Common myeloid progenitor, CD34-positive (primary cell): ENCODE measurements around the gene BLOC1S1. TPM values are rescaled to one million over a fixed set of nuclear protein-coding genes. Genes with fewer than 3 reads are reported as not detected.

Experiments used
- CTCF ChIA-PET: fragments of 350-600 bp; sonication (Branson Sonifier 250); formaldehyde crosslinking; loops from one replicate; lab custom pipeline; 2021; ENCODE audit warnings: antibody characterized with exemption; lab: Charles Lee
- POLR2A ChIA-PET: fragments of 350-600 bp; sonication (Branson Sonifier 250); formaldehyde crosslinking; loops from one replicate; lab custom pipeline; 2021; ENCODE audit warnings: antibody characterized with exemption; lab: Charles Lee
- DNase-seq, 3 donors: peaks; one replicate each; pipeline versions ENCODE4 v3.0.0 to v3.0.0-alpha.2; 2013
- H3K27ac ChIP-seq, 2 experiments: 1 replicate in 1 of 2; 2 replicates in 1 of 2; pipeline ENCODE4 v1.7.0; 2013; ENCODE audit warnings: inconsistent platforms in 2 of 2, low read length in 2 of 2, mild to moderate bottlenecking in 2 of 2, low read depth in 1 of 2, moderate library complexity in 1 of 2; ENCODE audit not compliant: severe bottlenecking in 2 of 2, insufficient read depth in 1 of 2, poor library complexity in 1 of 2
- H3K27me3 ChIP-seq, 5 experiments: replicated peaks in 2 of 5; 1 replicate in 3 of 5; 2 replicates in 2 of 5; pipeline versions ENCODE4 v1.6.1 to v1.7.0; 2013; ENCODE audit warnings: low read length in 4 of 5, mild to moderate bottlenecking in 2 of 5, moderate library complexity in 2 of 5, inconsistent platforms in 1 of 5; ENCODE audit not compliant: insufficient read depth in 5 of 5, control insufficient read depth in 4 of 5
- H3K36me3 ChIP-seq, 4 experiments: 1 replicate in 2 of 4; 2 replicates in 2 of 4; pipeline versions ENCODE4 v1.6.1 to v1.7.0; 2013; ENCODE audit warnings: low read length in 3 of 4, control low read depth in 1 of 4, mild to moderate bottlenecking in 1 of 4; ENCODE audit not compliant: control insufficient read depth in 4 of 4, insufficient read depth in 4 of 4
- H3K4me1 ChIP-seq, 4 experiments: 1 replicate in 3 of 4; 2 replicates in 1 of 4; pipeline versions ENCODE4 v1.6.1 to v1.7.1; 2013; ENCODE audit warnings: low read length in 3 of 4, mild to moderate bottlenecking in 3 of 4, control low read depth in 1 of 4, inconsistent platforms in 1 of 4, moderate library complexity in 1 of 4; ENCODE audit not compliant: control insufficient read depth in 4 of 4, insufficient read depth in 4 of 4; ENCODE audit errors: control extremely low read depth in 1 of 4
- H3K4me3 ChIP-seq, 7 experiments: 1 replicate in 4 of 7; 2 replicates in 3 of 7; pipeline versions ENCODE4 v1.5.1 to v1.7.0; 2013; ENCODE audit warnings: mild to moderate bottlenecking in 7 of 7, low read length in 6 of 7, moderate library complexity in 6 of 7, inconsistent platforms in 2 of 7, low read depth in 2 of 7, control low read depth in 1 of 7; ENCODE audit not compliant: insufficient read depth in 4 of 7, control insufficient read depth in 1 of 7; ENCODE audit errors: extremely low read depth in 1 of 7
- H3K9me3 ChIP-seq, 5 experiments: 1 replicate in 4 of 5; 2 replicates in 1 of 5; pipeline versions ENCODE4 v1.6.1 to v1.7.1; 2013; ENCODE audit warnings: low read length in 4 of 5, mild to moderate bottlenecking in 2 of 5, inconsistent platforms in 1 of 5, low read depth in 1 of 5, moderate library complexity in 1 of 5; ENCODE audit not compliant: control insufficient read depth in 4 of 5, insufficient read depth in 2 of 5; ENCODE audit errors: control extremely low read depth in 1 of 5
- WGBS: methylation state at CpG from one replicate; pipeline ENCODE4 v1.1.5; 2013; ENCODE audit not compliant: insufficient coverage; 5-methylcytosine and 5-hydroxymethylcytosine counted together
- polyA plus RNA-seq: library from polyadenylated mRNA; unstranded; fragments of 120-200 nt; gene quantifications from one replicate; pipeline ENCODE4 v1.2.1, GENCODE V29; 2013

Gene BLOC1S1
- polyA plus RNA-seq: 53.3 TPM

- no peaks in the 10 kb centered on the region for H3K9me3 ChIP-seq
- H3K27ac ChIP-seq: peak within 1 kb of the TSS; percentile 87 to 89
- DNase-seq: peak; percentile 88 to 93 (median 91)
- H3K27me3 ChIP-seq: peaks cover 0 to 2% (median 0%) of the 10 kb centered on the region in 5 experiments
- POLR2A ChIA-PET: interaction anchor here (0.8 to 1.0 kb wide), 2 partner anchors 13 to 474 kb away, joined by 3 to 4 read pairs; partner anchors contain the start of genes CD63 and SMARCC2
- peaks cover 0 to 16% (median 12%) of the 10 kb centered on the region in 4 experiments for H3K36me3 ChIP-seq
- H3K4me1 ChIP-seq: peaks cover 3 to 27% (median 19%) of the 10 kb centered on the region in 4 experiments
- WGBS: 0% methylated on average over 38 of the region's 42 CpGs
- peak within 1 kb of the TSS; percentile 83 to 98 (median 92) for H3K4me3 ChIP-seq
- CTCF ChIA-PET: interaction anchor here (1.0 to 3.1 kb wide), 8 partner anchors 9 to 312 kb away, joined by 5 to 19 read pairs (median 8); partner anchors contain the start of genes CD63 and ITGA7
These were observed at the start of gene BLOC1S1 for GRCh38 chr12:55715833-55716581. Gene BLOC1S1, plus strand, starts transcription at chr12:55716046. Its CDS starts 6 bp downstream, at chr12:55716052.

GRCh38 chr12:55666508-55666907 is 49.3 kb upstream of the BLOC1S1 start:
- Histone ChIP-seq H3K27ac (no peak overlapping the region), H3K9me3 (no peaks in the 10 kb centered on the region), H3K36me3 (no peaks in the 10 kb centered on the region), H3K4me1 (no peaks in the 10 kb centered on the region), H3K4me3 (no peak overlapping the region), H3K27me3 (peaks cover 0 to 8% (median 0%) of the 10 kb centered on the region in 5 experiments)
- CTCF ChIA-PET: no interaction called here
- no peak for DNase-seq
- POLR2A ChIA-PET: interaction anchor here (0.6 kb wide), 1 partner anchor 73 kb away, joined by 3 read pairs; no protein-coding TSS in a partner anchor
- 62% methylated on average over 5 of the region's 7 CpGs for WGBS

GRCh38 chr12:55670276-55670675 is 45.6 kb upstream of the BLOC1S1 start:
- Histone ChIP-seq H3K4me1 (peaks cover 0 to 5% (median 0%) of the 10 kb centered on the region in 4 experiments), H3K27me3 (peaks cover 0 to 3% (median 0%) of the 10 kb centered on the region in 5 experiments), H3K4me3 (no peak overlapping the region), H3K27ac (no peak overlapping the region), H3K9me3 (no peaks in the 10 kb centered on the region), H3K36me3 (no peaks in the 10 kb centered on the region)
- ChIA-PET POLR2A (no interaction called here), CTCF (interaction anchor here (1.5 to 1.7 kb wide), 2 partner anchors 13 to 24 kb away, joined by 6 read pairs; no protein-coding TSS in a partner anchor)
- no peak for DNase-seq

GRCh38 chr12:55671746-55672145 is 44.1 kb upstream of the BLOC1S1 start:
- no peak overlapping the region for H3K4me3 ChIP-seq
- 85% methylated on average over 4 of the region's 4 CpGs for WGBS
- H3K9me3 ChIP-seq: no peaks in the 10 kb centered on the region
- H3K4me1 ChIP-seq: peaks cover 0 to 5% (median 0%) of the 10 kb centered on the region in 4 experiments
- H3K36me3 ChIP-seq: no peaks in the 10 kb centered on the region
- peaks cover 0 to 3% (median 0%) of the 10 kb centered on the region in 5 experiments for H3K27me3 ChIP-seq
- no peak overlapping the region for H3K27ac ChIP-seq
- ChIA-PET POLR2A (no interaction called here), CTCF (interaction anchor here (1.3 kb wide), 1 partner anchor 26 kb away, joined by 3 read pairs; no protein-coding TSS in a partner anchor)
- DNase-seq: no peak

- POLR2A ChIA-PET: no interaction called here
- no peak overlapping the region for H3K4me3 ChIP-seq
- H3K36me3 ChIP-seq: no peaks in the 10 kb centered on the region
- CTCF ChIA-PET: interaction anchor here (0.9 to 1.5 kb wide), 4 partner anchors 8 to 32 kb away, joined by 3 to 4 read pairs (median 4); a partner anchor contains a TSS
- H3K4me1 ChIP-seq: peaks cover 0 to 7% (median 0%) of the 10 kb centered on the region in 4 experiments
- no peak overlapping the region for H3K27ac ChIP-seq
- no peaks in the 10 kb centered on the region for H3K9me3 ChIP-seq
- peaks cover 0 to 3% (median 0%) of the 10 kb centered on the region in 5 experiments for H3K27me3 ChIP-seq
- DNase-seq: no peak
These were observed 42.2 kb upstream of the BLOC1S1 start for GRCh38 chr12:55673638-55674037.

GRCh38 chr12:55675666-55676065 is 40.2 kb upstream of the BLOC1S1 start:
- DNase-seq: no peak
- H3K4me3 ChIP-seq: no peak overlapping the region
- 94% methylated on average over 8 of the region's 8 CpGs for WGBS
- ChIA-PET POLR2A (no interaction called here), CTCF (interaction anchor here (1.5 to 1.6 kb wide), 2 partner anchors 11 to 21 kb away, joined by 3 read pairs; no protein-coding TSS in a partner anchor)
- H3K9me3 ChIP-seq: no peaks in the 10 kb centered on the region
- H3K4me1 ChIP-seq: peaks cover 0 to 7% (median under 1%) of the 10 kb centered on the region in 4 experiments
- no peak overlapping the region for H3K27ac ChIP-seq
- no peaks in the 10 kb centered on the region for H3K27me3 ChIP-seq
- H3K36me3 ChIP-seq: no peaks in the 10 kb centered on the region

GRCh38 chr12:55676707-55677106 is 39.1 kb upstream of the BLOC1S1 start:
- Histone ChIP-seq H3K9me3 (no peaks in the 10 kb centered on the region), H3K36me3 (no peaks in the 10 kb centered on the region), H3K27me3 (no peaks in the 10 kb centered on the region), H3K4me3 (no peak overlapping the region), H3K4me1 (peaks cover 0 to 15% (median 10%) of the 10 kb centered on the region in 4 experiments), H3K27ac (no peak overlapping the region)
- POLR2A ChIA-PET: no interaction called here
- WGBS: 66% methylated on average over 4 of the region's 6 CpGs
- DNase-seq: no peak
- CTCF ChIA-PET: interaction anchor here (1.6 kb wide), 1 partner anchor 10 kb away, joined by 3 read pairs; no protein-coding TSS in a partner anchor
